GM19099 (cell line): ENCODE data around the gene KCNIP3.

Experiments
- POLR2A ChIP-seq: IDR thresholded peaks from 3 replicates; pipeline ENCODE4 v1.6.1; 2011; ENCODE audit warnings: low read depth; ENCODE audit not compliant: insufficient read length; ENCODE audit errors: extremely low read depth

KCNIP3 gene

DNA sequence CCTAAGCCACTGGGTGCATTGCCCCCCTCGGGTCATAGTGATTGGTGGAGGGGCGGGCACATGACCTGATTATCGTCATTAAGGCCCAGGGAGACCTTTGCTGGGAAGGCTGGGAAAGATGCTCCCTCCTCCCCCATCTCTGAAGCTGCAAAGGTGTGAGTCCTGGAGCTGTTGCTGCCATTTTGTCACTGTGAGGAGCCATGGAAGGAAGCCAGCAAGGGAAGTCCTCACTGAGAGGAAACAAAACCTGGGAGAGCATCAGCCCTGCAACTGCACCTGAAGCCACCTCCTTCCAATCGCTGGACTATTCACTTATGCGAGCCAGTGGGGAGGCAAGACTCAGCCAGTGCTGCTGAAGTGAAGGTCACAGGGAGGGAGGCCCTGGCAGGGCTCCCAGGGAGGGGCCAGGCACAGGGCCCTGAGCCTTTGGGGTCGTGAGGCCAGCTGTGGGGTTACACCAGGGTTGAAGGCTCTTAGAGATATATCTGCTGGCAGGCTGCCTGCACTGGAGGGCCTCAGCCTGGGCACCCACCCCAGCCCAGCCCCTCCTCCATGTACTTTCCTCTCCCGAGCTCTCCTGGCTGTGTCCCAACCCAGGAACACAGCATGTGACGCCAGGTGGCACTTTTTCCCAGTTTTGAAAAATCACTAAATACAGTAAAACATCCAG lies 94.6 kb downstream of the KCNIP3 start:
- no peak for TF ChIP-seq POLR2A

DNA sequence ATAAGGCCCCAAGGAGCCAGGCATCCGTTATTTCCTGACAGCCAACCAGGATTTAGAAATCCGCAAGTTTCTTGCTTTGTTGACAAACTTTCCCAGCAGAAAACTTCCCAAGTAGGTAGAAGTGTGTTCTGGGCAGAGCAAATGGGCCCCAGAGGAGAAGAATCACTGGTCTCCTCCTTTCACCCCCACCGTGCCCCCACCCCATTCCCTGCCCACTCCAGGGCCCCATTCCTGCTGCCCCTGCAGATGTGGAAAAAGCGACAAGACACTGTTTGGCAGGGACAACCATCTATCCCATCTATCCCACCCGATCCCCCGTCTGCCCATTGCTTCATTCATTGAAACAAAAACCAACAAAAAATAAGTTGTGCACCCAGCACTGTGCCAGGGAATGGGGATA lies 95.2 kb downstream of the KCNIP3 start:
- TF ChIP-seq POLR2A, result no peak

DNA sequence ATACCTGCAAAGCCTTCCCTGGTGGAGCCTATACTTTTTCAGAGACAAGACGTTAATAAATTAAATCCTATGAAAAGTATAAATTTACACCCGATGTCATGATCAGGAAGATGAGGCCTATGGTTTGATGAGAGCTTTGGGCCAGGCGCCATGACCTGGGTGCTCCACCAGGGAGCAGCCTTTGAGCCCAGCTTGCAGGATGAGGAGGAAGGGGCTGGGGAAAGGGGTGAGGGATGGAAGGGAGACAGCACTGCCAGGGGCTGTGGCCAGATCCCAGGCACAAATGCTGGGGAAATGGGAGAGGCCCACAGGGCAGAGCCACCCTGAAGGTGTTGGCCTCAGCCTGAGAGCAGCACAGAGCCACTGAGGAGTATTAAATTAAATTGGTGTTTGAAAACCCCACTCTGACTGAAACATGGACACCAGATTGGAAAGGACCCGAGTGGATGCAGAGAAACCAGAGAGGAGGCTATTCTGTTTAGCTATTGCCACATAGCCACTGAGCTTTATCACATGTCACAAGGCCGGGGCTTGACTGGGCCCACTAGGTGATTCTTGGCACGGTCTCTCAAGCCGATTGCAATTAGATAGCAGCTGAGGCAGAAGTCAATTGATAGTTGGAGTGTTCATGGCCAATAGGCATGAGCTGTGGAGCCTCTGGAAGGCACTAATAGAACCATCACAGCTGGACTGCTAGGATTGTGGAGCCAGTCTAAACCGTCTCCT lies 95.7 kb downstream of the KCNIP3 start:
- no peak for TF ChIP-seq POLR2A

DNA sequence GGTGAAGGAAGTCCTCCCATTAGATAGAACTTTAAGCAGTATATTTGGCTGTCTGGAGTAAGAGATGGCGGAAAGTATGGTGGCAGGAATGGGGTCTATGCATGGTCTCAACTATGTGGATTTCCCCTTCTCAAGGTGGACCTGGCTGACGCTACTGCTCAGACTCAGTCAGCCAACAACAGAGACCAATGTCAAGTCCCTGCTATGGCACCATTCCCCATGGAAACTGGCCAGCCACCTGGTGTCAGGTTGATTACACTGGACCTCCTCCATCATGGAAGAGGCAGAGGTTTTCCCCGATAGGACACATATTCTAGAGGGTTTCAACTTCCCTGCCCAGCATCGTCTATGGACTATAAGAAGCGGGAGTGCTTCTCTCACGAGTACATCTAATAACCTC lies 96.8 kb downstream of the KCNIP3 start:
- no peak for TF ChIP-seq POLR2A

DNA sequence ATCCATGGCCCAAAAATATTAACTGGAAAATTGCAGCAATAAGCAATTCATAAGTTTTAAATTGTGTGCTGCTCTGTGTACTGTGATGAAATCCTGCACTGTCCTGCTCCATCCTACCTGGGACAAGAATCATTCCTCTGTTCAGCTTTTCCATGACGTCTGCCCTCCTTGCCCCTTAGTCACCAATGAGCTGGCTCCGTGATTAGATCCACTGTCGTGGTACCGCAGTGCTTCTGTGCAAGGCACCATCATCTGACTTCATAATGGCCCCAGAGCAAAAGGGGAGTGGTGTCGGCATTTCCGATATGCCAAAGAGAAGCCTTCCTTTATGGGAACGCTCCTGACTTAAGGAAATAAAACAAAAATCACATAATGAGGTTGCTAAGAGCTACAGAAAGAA lies 101.9 kb downstream of the KCNIP3 start:
- no peak for TF ChIP-seq POLR2A

DNA sequence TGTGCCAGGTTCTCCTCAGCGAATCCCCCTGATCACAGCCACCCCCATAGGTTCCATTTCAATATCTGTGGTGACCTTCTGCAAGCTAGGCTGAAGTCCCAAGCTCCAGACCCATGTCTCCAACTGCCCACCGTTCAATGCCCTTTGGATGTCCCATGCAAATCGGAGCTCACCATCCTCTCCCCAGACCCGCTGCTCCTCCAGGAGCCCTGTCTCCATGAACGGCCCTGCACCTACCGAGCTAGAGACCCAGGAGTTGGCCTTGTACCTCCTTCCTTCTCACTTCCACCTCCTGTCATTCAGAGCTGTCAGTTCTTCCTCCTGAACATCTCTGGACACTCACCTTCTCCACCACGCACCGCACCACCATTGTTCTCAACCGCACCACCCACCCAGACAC lies 104.3 kb downstream of the KCNIP3 start:
- TF ChIP-seq POLR2A, result no peak

DNA sequence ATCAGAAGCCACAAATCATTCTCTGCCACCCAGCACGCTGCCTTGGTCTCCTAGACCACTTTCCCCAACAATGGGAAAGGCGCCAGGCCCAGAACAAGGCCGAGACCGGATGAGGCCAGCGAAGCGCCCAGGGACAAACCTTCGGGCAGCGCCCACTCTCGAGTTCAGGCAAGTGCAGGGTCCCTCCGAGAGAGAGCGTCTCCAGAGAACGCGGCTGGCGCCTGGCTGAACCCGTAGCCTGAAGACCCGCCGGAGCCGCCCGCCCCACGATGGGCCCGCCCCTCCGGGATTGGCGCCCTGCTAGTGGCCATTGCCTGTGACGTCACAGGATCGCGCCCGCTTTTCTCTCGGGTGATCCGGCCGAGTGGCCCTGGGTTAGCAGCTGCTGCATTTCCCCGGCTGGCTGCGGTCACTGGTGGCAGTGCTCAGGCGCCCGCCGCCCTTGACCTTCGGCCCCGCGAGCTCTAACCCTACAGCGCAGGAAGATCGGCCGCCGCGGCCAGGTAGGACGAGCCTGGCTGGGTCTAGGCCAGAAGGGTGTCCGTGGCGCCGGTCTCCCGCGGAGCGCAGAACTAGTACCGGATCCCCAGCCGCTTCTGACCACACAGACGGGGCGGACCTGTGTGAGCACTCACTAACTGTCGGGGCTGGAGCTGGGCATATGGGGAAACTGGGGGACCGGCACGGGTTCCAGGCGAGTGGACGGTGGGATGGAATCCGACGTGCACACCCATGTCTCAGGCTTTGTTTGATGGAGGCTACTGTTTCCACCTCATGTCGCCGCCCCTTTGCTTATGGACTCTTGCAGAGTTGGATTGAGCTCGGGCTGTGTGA lies 105.4 kb downstream of the KCNIP3 start, which contains the start of gene FAHD2A:
TSS of gene FAHD2A (plus strand) at position 339 of the 834 bp plus-strand sequence. CDS start 2,851 bp downstream, outside the sequence.
- TF ChIP-seq POLR2A, result peak; percentile 82
